DND-41 (cell line): ENCODE results near the gene APOBEC4.

Source experiments
- ATAC-seq: fragments of 200-7000 bp; cut with Tn5 transposase; 3 replicates; pipeline ENCODE4 v1.9.1; 2021; ENCODE audit warnings: low read depth; ENCODE audit not compliant: insufficient read depth
- DNase-seq: peaks from one replicate; pipeline ENCODE4 v3.0.0-alpha.2; 2020
- H2AFZ ChIP-seq: 2 replicates; pipeline ENCODE4 v1.6.0; 2012; ENCODE audit warnings: low read depth, low read length
- H3K27ac ChIP-seq: 2 replicates; pipeline ENCODE4 v1.5.1; 2012; ENCODE audit warnings: low read length, inconsistent platforms
- H3K27me3 ChIP-seq: fragments of 200-600 bp; sonication (generic); 2 replicates; pipeline ENCODE4 v1.6.0; 2012; ENCODE audit warnings: low read length, mild to moderate bottlenecking, inconsistent platforms; ENCODE audit not compliant: insufficient read depth, poor library complexity
- H3K36me3 ChIP-seq: 2 replicates; pipeline ENCODE4 v1.5.1; 2012; ENCODE audit warnings: low read length, inconsistent platforms; ENCODE audit not compliant: insufficient read depth
- H3K4me1 ChIP-seq: 2 replicates; pipeline ENCODE4 v1.5.1; 2012; ENCODE audit warnings: mild to moderate bottlenecking, low read length; ENCODE audit not compliant: insufficient read depth
- H3K4me2 ChIP-seq: 2 replicates; pipeline ENCODE4 v1.6.0; 2012; ENCODE audit warnings: mild to moderate bottlenecking, moderate library complexity, low read length, inconsistent platforms; ENCODE audit not compliant: insufficient read depth
- H3K4me3 ChIP-seq, 2 experiments: fragments of 200-600 bp in 1 of 2; shearing (Covaris generic) in 1 of 2; 2 replicates each; pipeline ENCODE4 v1.5.1; 2012 to 2016; ENCODE audit warnings: inconsistent platforms in 2 of 2, low read length in 2 of 2, mild to moderate bottlenecking in 2 of 2, low read depth in 1 of 2, moderate library complexity in 1 of 2
- H3K79me2 ChIP-seq: 2 replicates; pipeline ENCODE4 v1.6.0; 2012; ENCODE audit warnings: low read length, inconsistent platforms; ENCODE audit not compliant: insufficient read depth
- H3K9ac ChIP-seq: 2 replicates; pipeline ENCODE4 v1.6.0; 2012; ENCODE audit warnings: low read depth, mild to moderate bottlenecking, inconsistent platforms, low read length, moderate library complexity
- H3K9me3 ChIP-seq: 2 replicates; pipeline ENCODE4 v1.5.1; 2012; ENCODE audit warnings: low read length, moderate library complexity, mild to moderate bottlenecking, inconsistent platforms; ENCODE audit not compliant: insufficient read depth, severe bottlenecking
- H4K20me1 ChIP-seq: 2 replicates; pipeline ENCODE4 v1.6.0; 2012; ENCODE audit warnings: low read length; ENCODE audit not compliant: insufficient read depth
- CTCF ChIP-seq: IDR thresholded peaks from 2 replicates; pipeline ENCODE4 v1.5.1; 2012; ENCODE audit warnings: borderline replicate concordance, low read length, moderate library complexity, mild to moderate bottlenecking; ENCODE audit not compliant: poor library complexity, severe bottlenecking; ENCODE audit errors: extremely low read depth
- EZH2 ChIP-seq: IDR thresholded peaks from 3 replicates; pipeline ENCODE4 v1.6.1; 2012; ENCODE audit warnings: borderline replicate concordance, low read depth, mild to moderate bottlenecking, moderate library complexity, low read length, inconsistent platforms; ENCODE audit not compliant: severe bottlenecking

The APOBEC4 gene

GRCh38 chr1:183697814-183698590 lies 44.9 kb upstream of the APOBEC4 start:
- no peaks in the 10 kb centered on the region for H3K36me3 ChIP-seq
- H2AFZ ChIP-seq, result no peak overlapping the region
- DNase-seq, result no peak
- no peak overlapping the region for H3K9ac ChIP-seq
- no peaks in the 10 kb centered on the region for H3K27me3 ChIP-seq
- ATAC-seq, result no peak
- TF ChIP-seq CTCF, result no peak
- TF ChIP-seq EZH2, result no peak
- no peak overlapping the region for H3K4me3 ChIP-seq
- no peak overlapping the region for H3K27ac ChIP-seq
- H4K20me1 ChIP-seq, result no peaks in the 10 kb centered on the region
- no peaks in the 10 kb centered on the region for H3K4me1 ChIP-seq
- no peak overlapping the region for H3K4me2 ChIP-seq
- H3K9me3 ChIP-seq, result no peaks in the 10 kb centered on the region
- no peaks in the 10 kb centered on the region for H3K79me2 ChIP-seq

GRCh38 chr1:183696981-183697380 lies 43.9 kb upstream of the APOBEC4 start:
- Histone ChIP-seq H3K79me2 (no peaks in the 10 kb centered on the region), H3K36me3 (no peaks in the 10 kb centered on the region), H3K9me3 (no peaks in the 10 kb centered on the region), H3K9ac (no peak overlapping the region), H4K20me1 (no peaks in the 10 kb centered on the region), H3K27ac (no peak overlapping the region), H2AFZ (no peak overlapping the region), H3K4me3 (no peak overlapping the region), H3K4me1 (no peaks in the 10 kb centered on the region), H3K4me2 (no peak overlapping the region), H3K27me3 (no peaks in the 10 kb centered on the region)
- DNase-seq, result no peak
- TF ChIP-seq EZH2, result no peak
- TF ChIP-seq CTCF, result no peak
- no peak for ATAC-seq

GRCh38 chr1:183694755-183695154 lies 41.6 kb upstream of the APOBEC4 start:
- Histone ChIP-seq H3K9me3 (no peaks in the 10 kb centered on the region), H3K79me2 (no peaks in the 10 kb centered on the region), H3K4me1 (no peaks in the 10 kb centered on the region), H2AFZ (no peak overlapping the region), H3K9ac (no peak overlapping the region), H4K20me1 (no peaks in the 10 kb centered on the region), H3K36me3 (no peaks in the 10 kb centered on the region), H3K4me2 (no peak overlapping the region), H3K27ac (no peak overlapping the region), H3K27me3 (no peaks in the 10 kb centered on the region), H3K4me3 (no peak overlapping the region)
- DNase-seq (no peak), ATAC-seq (no peak)
- no peak for TF ChIP-seq CTCF

GRCh38 chr1:183694066-183694465 lies 41.0 kb upstream of the APOBEC4 start:
- Histone ChIP-seq H3K9me3 (no peaks in the 10 kb centered on the region), H3K79me2 (no peaks in the 10 kb centered on the region), H3K36me3 (no peaks in the 10 kb centered on the region), H3K27ac (no peak overlapping the region), H3K9ac (no peak overlapping the region), H3K4me2 (no peak overlapping the region), H3K4me3 (no peak overlapping the region), H3K4me1 (no peaks in the 10 kb centered on the region), H2AFZ (no peak overlapping the region), H4K20me1 (no peaks in the 10 kb centered on the region), H3K27me3 (no peaks in the 10 kb centered on the region)
- no peak for TF ChIP-seq EZH2
- no peak for TF ChIP-seq CTCF
- DNase-seq (no peak), ATAC-seq (no peak)
